ENCODE data around the gene MOV10L1. TPM values are rescaled to one million over a fixed set of nuclear protein-coding genes. Genes with fewer than 3 reads are reported as not detected.

The MOV10L1 gene
- total and polyA plus RNA-seq, 2 experiments from 2014 or later, result 0.73 to 1.8 TPM

DNA sequence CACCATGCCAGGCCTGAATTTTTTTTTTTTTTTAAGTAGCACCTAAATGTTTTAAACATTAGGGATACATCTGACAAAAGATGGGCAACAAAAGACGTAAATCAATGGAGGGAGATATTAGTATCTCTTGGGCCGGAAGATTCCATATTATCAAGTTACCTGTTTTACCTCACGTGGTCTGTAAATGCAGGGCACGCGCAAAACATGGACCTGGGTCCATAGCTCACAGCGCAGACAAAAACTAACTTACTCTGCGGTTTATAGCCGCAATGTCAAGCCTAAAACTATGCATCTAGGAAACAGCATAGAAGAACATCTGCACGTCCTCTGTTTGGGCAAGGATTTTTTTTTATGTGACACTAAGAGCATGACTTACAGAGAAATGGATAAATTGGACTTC lies 49.2 kb downstream of the MOV10L1 start (continued):
- TF ChIP-seq ZNF462 (CRISPR knock-in tag; IDR thresholded peaks at IDR 0.05) (no peak), NANOG (IDR thresholded peaks at IDR 0.05; ENCODE audit: borderline replicate concordance) (no peak), EZH2phosphoT487 (IDR thresholded peaks at IDR 0.05; ENCODE audit: unreplicated experiment) (no peak), CREB1 (CRISPR knock-in tag; IDR thresholded peaks at IDR 0.05; ENCODE audit: low read depth) (no peak)

- no peaks in the 10 kb centered on the region for H3K9me2 ChIP-seq (ENCODE audit: insufficient read depth)
- ATAC-seq (no peak), DNase-seq (ENCODE audit: low spot score) (no peak)
- no peak overlapping the region for H2AFZ ChIP-seq
- no peaks in the 10 kb centered on the region for H3F3A ChIP-seq (replicated peaks; ENCODE audit: low read depth)
- no peaks in the 10 kb centered on the region for H3K27me3 ChIP-seq (ENCODE audit: insufficient read depth)
- no peaks in the 10 kb centered on the region for H3K9me3 Mint-ChIP-seq
- H3K4me3 ChIP-seq, result no peak overlapping the region
- no peak overlapping the region for H3K27ac ChIP-seq (ENCODE audit: low read depth)
- no peaks in the 10 kb centered on the region for H3K36me3 ChIP-seq (ENCODE audit: insufficient read depth)
- no peak overlapping the region for H3K4me3 Mint-ChIP-seq
- peaks cover 3% of the 10 kb centered on the region; the same call in 1 of the 3 replicates for H3K4me1 Mint-ChIP-seq
- no peak overlapping the region for H3K4me2 ChIP-seq
- H3K4me1 ChIP-seq (ENCODE audit: insufficient read depth), result no peaks in the 10 kb centered on the region
- no peaks in the 10 kb centered on the region for H3K36me3 Mint-ChIP-seq (ENCODE audit: low read depth)
- TF ChIP-seq EZH2 (IDR thresholded peaks at IDR 0.05; ENCODE audit: low read depth, unreplicated experiment) (no peak), JUNB (IDR thresholded peaks at IDR 0.05; ENCODE audit: unreplicated experiment) (no peak), POLR2AphosphoS5 (IDR thresholded peaks at IDR 0.05; ENCODE audit: low read depth) (no peak)
- no peaks in the 10 kb centered on the region for H4K20me1 ChIP-seq (replicated peaks; ENCODE audit: insufficient read depth)
- H3K79me2 ChIP-seq (replicated peaks; ENCODE audit: insufficient read depth), result no peaks in the 10 kb centered on the region
- H3K27ac Mint-ChIP-seq, result no peak overlapping the region
- H3K27me3 Mint-ChIP-seq (ENCODE audit: insufficient read depth, low read depth, poor library complexity), result peaks cover 4% of the 10 kb centered on the region
Observed at GRCh38 chr22:50139843-50140415, 50.1 kb downstream of the MOV10L1 start.

Measured in GM23338 (cell line).